ENCODE data around the gene MLPH.

Gene MLPH

GRCh38 chr2:237515621-237516275 lies 28.7 kb downstream of the MLPH start:
- H3K4me3 ChIP-seq (ENCODE audit: low read depth, low read length), result no peak overlapping the region
- no peak for DNase-seq (ENCODE audit: low read depth)
- TF ChIP-seq CTCF (IDR thresholded peaks at IDR 0.05; ENCODE audit: control insufficient read depth, extremely low read depth, insufficient read depth), result no peak

DNA sequence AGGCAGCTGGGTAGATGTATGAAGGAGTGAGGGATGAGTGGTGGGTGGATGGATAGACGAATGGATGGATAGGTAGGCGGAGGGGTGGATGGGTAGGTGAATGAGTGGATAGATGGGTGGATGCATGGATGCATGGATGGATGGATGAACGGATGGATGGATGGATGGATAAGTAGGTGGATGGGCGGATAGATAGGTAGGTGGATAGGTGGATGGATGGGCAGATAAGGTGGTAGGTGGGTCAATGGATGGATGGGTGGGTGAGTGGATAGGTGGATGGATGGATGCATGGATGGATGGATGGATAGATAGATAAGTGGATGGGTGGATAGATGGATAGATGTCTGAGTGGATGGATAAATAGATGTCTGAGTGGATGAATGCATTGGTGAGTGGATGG lies 30.1 kb downstream of the MLPH start:
- TF ChIP-seq CTCF (IDR thresholded peaks at IDR 0.05; ENCODE audit: control insufficient read depth, extremely low read depth, insufficient read depth), result no peak
- DNase-seq (ENCODE audit: low read depth), result no peak
- H3K4me3 ChIP-seq (ENCODE audit: low read depth, low read length), result no peak overlapping the region

- no peak for TF ChIP-seq CTCF (IDR thresholded peaks at IDR 0.05; ENCODE audit: control insufficient read depth, extremely low read depth, insufficient read depth)
- no peak overlapping the region for H3K4me3 ChIP-seq (ENCODE audit: low read depth, low read length)
- DNase-seq (ENCODE audit: low read depth), result no peak
Measured at GRCh38 chr2:237517990-237518389, 30.9 kb downstream of the MLPH start.

DNA sequence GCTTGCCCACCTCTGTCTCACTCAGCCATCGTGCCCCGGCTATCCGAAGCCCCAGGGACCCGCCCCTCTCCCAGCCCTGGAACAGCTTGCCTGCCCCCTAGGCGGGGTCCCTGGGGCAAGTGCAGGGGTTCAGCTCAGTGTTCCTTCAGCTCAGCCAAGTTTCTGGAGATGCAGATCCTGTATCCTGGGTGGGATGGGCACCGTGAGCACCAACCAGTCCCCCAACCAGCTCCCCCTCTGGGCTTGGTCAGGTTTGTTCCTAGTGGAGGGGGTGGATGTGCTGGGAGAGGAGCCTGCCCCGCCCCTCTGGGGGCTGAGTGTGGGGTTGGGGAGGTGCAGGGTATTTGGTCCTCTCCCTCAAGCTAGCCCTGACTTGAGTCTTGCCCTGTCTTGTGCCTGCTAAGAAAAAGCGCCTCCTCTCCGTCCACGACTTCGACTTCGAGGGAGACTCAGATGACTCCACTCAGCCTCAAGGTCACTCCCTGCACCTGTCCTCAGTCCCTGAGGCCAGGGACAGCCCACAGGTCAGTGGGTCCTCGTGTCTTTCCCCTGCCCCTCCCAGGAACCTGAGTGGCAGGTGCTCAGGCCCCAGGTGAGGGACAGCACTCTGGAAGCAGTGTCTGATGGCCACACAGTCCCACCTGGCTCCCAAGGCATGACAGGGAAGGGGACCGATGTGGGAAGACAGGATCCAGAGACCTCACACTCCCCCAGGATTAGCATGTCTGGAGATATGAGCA lies 32.6 kb downstream of the MLPH start:
- TF ChIP-seq CTCF (IDR thresholded peaks at IDR 0.05; ENCODE audit: control insufficient read depth, extremely low read depth, insufficient read depth), result no peak
- DNase-seq (ENCODE audit: low read depth), result no peak
- H3K4me3 ChIP-seq (ENCODE audit: low read depth, low read length), result no peak overlapping the region

DNA sequence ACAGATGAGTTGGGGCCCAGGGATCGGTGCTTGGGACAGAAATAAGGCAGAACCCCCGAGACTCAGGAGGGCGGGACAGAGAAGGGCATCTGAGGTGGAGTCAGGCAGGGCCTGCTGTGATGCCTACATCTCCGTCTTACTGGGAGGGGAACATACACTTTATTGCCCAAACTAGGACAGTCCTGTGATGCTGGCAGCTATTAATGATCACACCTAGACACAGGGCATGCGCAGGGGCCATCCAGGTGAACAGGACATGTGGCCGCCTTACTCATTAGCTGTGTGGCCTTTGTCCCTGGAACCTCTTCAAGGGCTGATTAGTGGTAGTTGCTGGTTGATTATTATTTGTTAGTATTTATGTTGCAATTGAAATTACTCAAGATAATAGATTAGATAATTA lies 33.2 kb downstream of the MLPH start:
- no peak overlapping the region for H3K4me3 ChIP-seq (ENCODE audit: low read depth, low read length)
- DNase-seq (ENCODE audit: low read depth), result no peak
- no peak for TF ChIP-seq CTCF (IDR thresholded peaks at IDR 0.05; ENCODE audit: control insufficient read depth, extremely low read depth, insufficient read depth)

DNA sequence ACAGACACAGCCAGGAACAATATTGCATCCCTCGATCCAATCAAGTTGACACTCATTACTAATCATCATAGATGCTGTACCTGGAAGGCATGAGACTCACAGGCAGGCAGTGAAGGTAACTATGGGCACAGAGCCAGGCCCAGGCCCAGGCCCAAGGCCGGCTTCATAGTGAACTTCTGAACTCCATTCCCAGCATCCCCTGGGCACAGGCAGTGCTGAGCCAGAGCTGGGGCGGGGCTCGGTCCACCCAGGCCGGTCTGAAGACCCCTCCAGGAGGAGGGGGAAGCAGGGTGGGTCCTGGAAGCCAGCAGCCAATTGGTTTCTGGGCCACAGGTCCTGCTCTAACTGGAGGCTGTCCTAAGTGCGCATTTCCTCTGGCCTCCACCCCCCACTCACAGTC lies 37.6 kb downstream of the MLPH start:
- no peak overlapping the region for H3K4me3 ChIP-seq (ENCODE audit: low read depth, low read length)
- TF ChIP-seq CTCF (IDR thresholded peaks at IDR 0.05; ENCODE audit: control insufficient read depth, extremely low read depth, insufficient read depth), result no peak
- DNase-seq (ENCODE audit: low read depth), result no peak
